Nucleus accumbens (tissue), 56 donors: Measurements from ENCODE around the gene GIT1.

ENCODE experiments used
- DNase-seq, 56 donors: peaks; one replicate each; lab custom pipeline; 2025; lab: John Stamatoyannopoulos, UW

Gene GIT1

GRCh38 chr17:29582772-29583171, 6.7 kb downstream of the GIT1 start:
- DNase-seq = peak in 52 of 56 donors; percentile 34 to 89 (median 74)

GRCh38 chr17:29582254-29582765, 7.1 kb downstream of the GIT1 start:
- no peak for DNase-seq

- peak in 15 of 56 donors; percentile 10 to 59 (median 40) for DNase-seq
These were observed 7.7 kb downstream of the GIT1 start for GRCh38 chr17:29581583-29582253.

GRCh38 chr17:29579866-29580771, 9.3 kb downstream of the GIT1 start:
- DNase-seq = peak in 55 of 56 donors; percentile 23 to 94 (median 81)

GRCh38 chr17:29578626-29579485, 10.6 kb downstream of the GIT1 start:
- no peak for DNase-seq

- peak in 45 of 56 donors; percentile 27 to 85 (median 63) for DNase-seq
These were observed 11.8 kb downstream of the GIT1 start for GRCh38 chr17:29577385-29578211.

GRCh38 chr17:29577001-29577370, 12.5 kb downstream of the GIT1 start:
- no peak for DNase-seq

- no peak for DNase-seq
These were observed 13.0 kb downstream of the GIT1 start for GRCh38 chr17:29576214-29577000.

GRCh38 chr17:29575511-29576213, 13.8 kb downstream of the GIT1 start:
- no peak for DNase-seq

GRCh38 chr17:29574732-29575510, 14.5 kb downstream of the GIT1 start:
- DNase-seq = no peak

GRCh38 chr17:29573871-29574731, 15.3 kb downstream of the GIT1 start:
- no peak for DNase-seq

- no peak for DNase-seq
These were observed 15.9 kb downstream of the GIT1 start for GRCh38 chr17:29573558-29573869.

- peak in 32 of 56 donors; percentile 20 to 81 (median 47) for DNase-seq
These were observed 16.5 kb downstream of the GIT1 start for GRCh38 chr17:29572691-29573557.

- DNase-seq = peak in 2 of 56 donors; percentile 40 to 51
These were observed 17.4 kb downstream of the GIT1 start for GRCh38 chr17:29571883-29572681.

- DNase-seq = no peak
These were observed 18.0 kb downstream of the GIT1 start for GRCh38 chr17:29571486-29571882.
